BJ (cell line): ENCODE results near the gene GRIFIN. TPM values are rescaled to one million over a fixed set of nuclear protein-coding genes. Genes with fewer than 3 reads are reported as not detected.

Experiments used
- CTCF ChIA-PET: fragments of 350-600 bp; formaldehyde crosslinking; extraction: SDS; loops from one replicate; lab custom pipeline; 2021; ENCODE audit warnings: antibody characterized with exemption, inconsistent platforms; lab: Yijun Ruan, JAX
- POLR2A ChIA-PET: fragments of 300-600 bp; sonication (Branson Sonifier 250); formaldehyde crosslinking; extraction: SDS; loops from one replicate; lab custom pipeline; 2021; ENCODE audit warnings: antibody characterized with exemption; lab: Charles Lee
- DNase-seq: peaks from one replicate; pipeline ENCODE4 v3.0.0-alpha.2; 2011; ENCODE audit warnings: low read depth
- H3K27me3 ChIP-seq: 2 replicates; pipeline ENCODE4 v1.6.0; 2011; ENCODE audit warnings: low read length; ENCODE audit not compliant: control insufficient read depth, insufficient read depth
- H3K36me3 ChIP-seq: 2 replicates; pipeline ENCODE4 v1.5.1; 2011; ENCODE audit warnings: low read length; ENCODE audit not compliant: control insufficient read depth, insufficient read depth
- H3K4me3 ChIP-seq: 2 replicates; pipeline ENCODE4 v1.5.1; 2011; ENCODE audit warnings: low read depth, mild to moderate bottlenecking, control low read depth, low read length
- CTCF ChIP-seq: IDR thresholded peaks from 2 replicates; pipeline ENCODE4 v1.5.1; 2011; ENCODE audit warnings: low read depth, mild to moderate bottlenecking, control low read depth, inconsistent platforms, low read length, moderate library complexity; ENCODE audit not compliant: insufficient read depth
- polyA plus RNA-seq: library from polyadenylated mRNA; depleted of rRNA; stranded (reverse); fragments of >200 nt; gene quantifications from 2 replicates; pipeline ENCODE4 v1.2.3, GENCODE V29; 2011

GRIFIN gene
- polyA plus RNA-seq, 1 experiment = not detected

GRCh38 chr7:2519119-2519930, 43.1 kb upstream of the GRIFIN start, which contains the start of gene LFNG:
LFNG (plus strand) TSS chr7:2519774; CDS start chr7:2519862, 88 bp downstream.
- peak within 1 kb of the TSS; percentile 52 for H3K4me3 ChIP-seq
- no peak for TF ChIP-seq CTCF
- DNase-seq = peak; percentile 35
- POLR2A ChIA-PET = no interaction called here
- no peaks in the 10 kb centered on the region for H3K36me3 ChIP-seq
- no peaks in the 10 kb centered on the region for H3K27me3 ChIP-seq
- CTCF ChIA-PET = no interaction called here

- CTCF ChIA-PET = no interaction called here
- peak overlapping the region; percentile 35; the same call in 1 of the 2 replicates for H3K4me3 ChIP-seq
- DNase-seq = no peak
- no peaks in the 10 kb centered on the region for H3K27me3 ChIP-seq
- POLR2A ChIA-PET = no interaction called here
- no peak for TF ChIP-seq CTCF
- no peaks in the 10 kb centered on the region for H3K36me3 ChIP-seq
These were observed 42.5 kb upstream of the GRIFIN start for GRCh38 chr7:2518737-2519118.

GRCh38 chr7:2517678-2518507, 41.7 kb upstream of the GRIFIN start:
- Histone ChIP-seq H3K4me3 (no peak overlapping the region), H3K36me3 (no peaks in the 10 kb centered on the region), H3K27me3 (no peaks in the 10 kb centered on the region)
- ChIA-PET POLR2A (interaction anchor here (0.6 kb wide), 1 partner anchor 125 kb away, joined by 5 read pairs; no protein-coding TSS in a partner anchor), CTCF (interaction anchor here (0.6 to 1.8 kb wide), 4 partner anchors 36 to 112 kb away, joined by 3 to 7 read pairs (median 4); no protein-coding TSS in a partner anchor)
- no peak for DNase-seq
- no peak for TF ChIP-seq CTCF

- ChIA-PET POLR2A (interaction anchor here (0.6 kb wide), 1 partner anchor 126 kb away, joined by 5 read pairs; no protein-coding TSS in a partner anchor), CTCF (interaction anchor here (0.7 to 1.8 kb wide), 4 partner anchors 8 to 48 kb away, joined by 3 to 7 read pairs (median 4); no protein-coding TSS in a partner anchor)
- H3K27me3 ChIP-seq = no peaks in the 10 kb centered on the region
- DNase-seq = peak; percentile 71
- no peak overlapping the region for H3K4me3 ChIP-seq
- no peaks in the 10 kb centered on the region for H3K36me3 ChIP-seq
- TF ChIP-seq CTCF = peak; percentile 34
These were observed 40.8 kb upstream of the GRIFIN start for GRCh38 chr7:2517026-2517425.

GRCh38 chr7:2516194-2516555, 40.0 kb upstream of the GRIFIN start:
- DNase-seq = no peak
- no peak overlapping the region for H3K4me3 ChIP-seq
- POLR2A ChIA-PET = no interaction called here
- TF ChIP-seq CTCF = no peak
- CTCF ChIA-PET = interaction anchor here (0.6 to 1.3 kb wide), 3 partner anchors 18 to 38 kb away, joined by 3 read pairs; no protein-coding TSS in a partner anchor
- no peaks in the 10 kb centered on the region for H3K27me3 ChIP-seq
- no peaks in the 10 kb centered on the region for H3K36me3 ChIP-seq
